8988T (cell line): Measurements from ENCODE around the gene HMCN1.

Experiments used
- DNase-seq: peaks from one replicate; pipeline ENCODE4 v3.0.0; 2011

The HMCN1 gene

DNA sequence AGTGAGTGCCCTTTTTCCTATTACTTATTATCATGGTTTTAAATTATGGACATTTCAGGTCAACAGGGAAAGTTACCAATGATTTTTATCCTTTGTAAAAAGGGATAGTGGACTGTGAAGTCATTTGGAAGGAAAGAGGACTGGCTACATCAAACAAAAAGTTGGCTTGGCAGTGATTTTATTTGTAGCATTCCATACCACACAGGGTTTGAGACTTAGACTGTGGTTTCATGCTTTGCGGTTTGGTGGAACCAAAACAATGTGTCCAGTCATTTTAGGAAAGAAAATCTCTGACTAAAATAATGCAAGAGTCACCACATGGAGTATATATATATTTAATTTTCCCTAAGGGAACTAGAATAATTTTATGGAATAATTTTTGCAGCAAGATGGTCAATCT, 239.5 kb downstream of the HMCN1 start:
- DNase-seq = no peak

DNA sequence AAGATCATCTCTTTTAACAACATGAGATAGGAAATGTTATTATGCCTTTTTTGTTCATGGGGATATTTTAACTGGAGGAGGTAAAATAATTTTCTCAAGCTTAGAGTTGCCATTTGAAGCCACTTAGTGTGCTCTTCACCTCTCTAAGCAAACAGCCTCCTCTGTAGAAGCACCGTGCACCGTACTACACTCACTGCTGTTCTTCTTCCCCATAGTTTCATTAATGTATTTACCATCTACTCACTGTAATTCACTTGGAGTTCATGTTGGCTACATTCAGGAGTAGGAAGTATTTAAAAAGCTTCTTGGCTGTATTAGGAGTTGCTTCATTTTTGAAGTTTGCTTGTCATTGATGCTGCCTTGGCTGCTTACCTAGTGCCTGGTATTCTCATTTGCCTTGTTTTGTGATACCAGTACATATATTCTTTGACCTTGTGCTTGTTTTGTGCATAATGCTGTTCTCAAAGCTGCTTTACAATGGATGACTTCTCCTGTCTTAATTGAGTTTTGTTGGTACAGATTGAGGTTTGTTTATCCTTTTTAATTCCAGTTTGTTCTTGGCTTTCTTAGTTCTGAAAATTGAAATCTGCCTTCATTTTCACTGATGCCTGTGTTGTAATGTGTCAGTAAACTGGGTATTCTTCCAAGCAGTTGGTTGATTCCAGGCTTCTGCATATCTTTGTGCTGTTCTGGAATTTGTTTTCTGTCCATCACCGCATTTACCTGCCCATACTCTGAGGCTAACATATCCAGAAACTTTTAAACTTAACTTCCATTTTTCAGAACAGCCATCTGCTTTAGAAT, 240.4 kb downstream of the HMCN1 start:
- no peak for DNase-seq

DNA sequence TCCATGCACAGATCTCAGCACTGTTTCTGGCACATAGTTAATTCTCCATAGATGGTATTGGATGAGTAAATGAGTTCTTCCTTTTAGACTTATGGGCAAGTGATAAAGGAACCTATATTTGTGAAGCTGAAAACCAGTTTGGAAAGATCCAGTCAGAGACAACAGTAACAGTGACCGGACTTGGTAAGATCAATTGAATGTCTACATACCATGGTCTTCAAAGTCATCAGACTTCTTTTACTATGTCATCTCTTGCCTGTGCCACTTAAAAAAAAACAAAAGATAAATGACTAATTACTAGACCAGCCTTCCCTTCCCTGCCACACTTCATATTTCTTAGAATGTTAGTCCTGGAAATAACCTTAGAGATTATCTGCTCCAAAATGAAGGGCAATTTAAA, 246.7 kb downstream of the HMCN1 start:
- DNase-seq = no peak

DNA sequence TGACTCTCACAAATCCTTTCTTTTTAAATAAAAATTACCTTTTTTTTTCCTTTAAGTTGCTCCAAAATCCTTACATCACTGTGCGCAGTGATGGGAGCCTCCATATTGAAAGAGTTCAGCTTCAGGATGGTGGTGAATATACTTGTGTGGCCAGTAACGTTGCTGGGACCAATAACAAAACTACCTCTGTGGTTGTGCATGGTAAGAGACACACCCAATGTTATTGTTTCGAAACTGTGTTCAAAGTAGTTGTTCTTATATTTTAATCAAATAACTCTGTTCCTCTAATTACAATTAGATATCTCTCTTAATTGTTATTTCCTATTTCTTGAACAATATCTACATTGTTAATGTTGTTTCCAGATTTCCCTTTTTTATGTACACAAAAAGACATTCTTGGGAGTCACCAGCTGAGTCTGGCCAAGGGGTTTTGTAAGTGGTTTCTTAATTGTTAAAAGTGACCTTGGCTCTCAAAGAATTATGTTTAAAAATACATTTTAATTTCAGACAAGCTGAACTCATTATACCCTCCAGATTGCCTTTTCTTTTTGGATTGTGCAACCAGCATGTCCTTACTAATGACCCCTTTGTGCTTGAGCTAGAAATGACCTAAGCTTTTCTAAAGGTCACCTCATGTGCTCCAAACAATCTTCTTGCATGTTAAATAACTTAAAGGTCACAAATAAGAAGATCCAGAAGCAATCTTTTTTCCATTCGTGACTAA, 250.1 kb downstream of the HMCN1 start:
- no peak for DNase-seq

DNA sequence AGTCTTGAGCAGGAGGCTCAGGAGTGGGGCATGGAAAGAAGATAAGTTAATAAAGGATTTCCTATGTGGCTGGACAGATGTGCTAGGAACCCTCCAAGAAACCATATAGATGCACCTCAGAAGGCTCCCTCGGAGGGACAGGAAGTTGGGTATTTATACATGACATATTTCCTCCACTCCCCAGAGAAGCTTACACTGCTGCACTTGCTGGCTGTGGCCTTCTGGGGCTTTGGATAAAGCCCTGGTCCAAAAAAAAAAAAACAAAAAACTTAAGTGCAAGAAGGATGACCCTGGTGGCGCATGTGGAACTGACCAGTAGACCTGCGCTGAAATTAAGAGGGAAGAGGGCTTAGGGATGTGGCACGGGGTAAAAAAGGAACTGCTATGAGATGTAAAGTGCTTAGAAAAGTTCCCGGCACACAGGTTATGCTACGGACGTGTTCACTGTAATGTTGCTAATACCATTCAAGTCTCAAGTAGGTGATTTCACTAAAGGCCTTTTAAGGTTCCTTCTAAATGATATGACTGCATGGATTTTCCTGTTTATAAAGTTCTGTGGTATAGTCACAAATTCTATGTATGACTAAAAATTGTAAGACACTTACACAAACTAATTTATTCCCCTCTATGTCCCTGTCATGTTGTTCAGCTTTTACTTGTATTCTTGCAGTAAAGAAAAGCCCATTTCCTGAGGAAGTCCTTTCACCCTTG, 253.6 kb downstream of the HMCN1 start:
- no peak for DNase-seq

DNA sequence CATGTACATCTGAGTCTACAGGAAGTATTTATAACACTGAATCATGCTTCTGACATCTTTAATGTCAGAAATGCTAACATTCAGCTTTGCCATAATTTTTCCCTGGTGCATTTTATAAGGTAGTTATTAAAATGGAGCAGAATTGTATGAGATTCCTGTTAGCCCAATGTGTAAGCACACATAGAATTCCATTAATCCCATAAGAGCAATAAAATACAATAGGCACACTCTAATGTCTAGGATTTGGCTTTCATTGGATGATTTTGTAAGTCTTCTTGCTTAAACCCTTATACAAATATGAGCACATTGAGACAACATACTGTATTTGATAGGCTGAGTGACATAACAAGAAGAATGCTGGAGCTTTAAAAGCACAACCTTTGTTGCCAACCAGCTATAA, 256.4 kb downstream of the HMCN1 start:
- DNase-seq = no peak

DNA sequence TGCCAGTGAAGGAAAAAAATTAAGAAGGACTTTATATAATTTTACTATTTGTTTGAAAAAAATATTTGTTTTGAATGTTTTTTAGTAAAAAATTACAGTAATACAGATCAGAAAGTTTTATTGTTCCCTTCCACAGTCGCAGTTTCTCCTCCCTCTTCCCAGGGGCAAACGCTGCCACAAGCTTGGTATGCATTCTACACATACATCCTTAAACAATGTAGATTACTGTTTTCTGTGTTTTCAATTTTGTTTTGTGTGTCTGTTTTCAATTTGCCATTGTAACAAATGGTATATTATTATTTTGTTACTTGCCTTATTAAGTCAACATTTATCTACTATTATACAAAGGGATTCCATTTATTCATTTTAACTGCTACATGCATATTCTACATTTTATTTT, 257.1 kb downstream of the HMCN1 start:
- no peak for DNase-seq

DNA sequence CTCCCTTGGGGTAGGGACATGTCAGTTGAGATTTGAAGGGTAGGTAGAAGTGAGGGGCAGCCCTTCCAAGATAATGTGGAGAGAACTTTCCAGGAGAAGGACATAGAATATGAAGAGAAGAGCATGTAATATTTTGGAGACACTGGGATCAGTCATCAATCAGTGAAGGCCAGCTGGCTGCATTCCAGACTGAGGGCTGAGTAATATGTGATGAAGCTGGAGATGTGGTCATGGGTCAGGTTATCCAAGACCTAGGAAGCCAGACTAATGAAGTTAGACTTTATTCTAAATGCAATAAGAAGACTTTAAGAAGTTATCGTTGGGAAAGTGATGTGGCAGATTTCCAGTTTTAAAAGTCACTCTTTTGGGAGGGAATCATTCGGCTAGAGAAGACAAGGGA, 262.0 kb downstream of the HMCN1 start:
- no peak for DNase-seq

DNA sequence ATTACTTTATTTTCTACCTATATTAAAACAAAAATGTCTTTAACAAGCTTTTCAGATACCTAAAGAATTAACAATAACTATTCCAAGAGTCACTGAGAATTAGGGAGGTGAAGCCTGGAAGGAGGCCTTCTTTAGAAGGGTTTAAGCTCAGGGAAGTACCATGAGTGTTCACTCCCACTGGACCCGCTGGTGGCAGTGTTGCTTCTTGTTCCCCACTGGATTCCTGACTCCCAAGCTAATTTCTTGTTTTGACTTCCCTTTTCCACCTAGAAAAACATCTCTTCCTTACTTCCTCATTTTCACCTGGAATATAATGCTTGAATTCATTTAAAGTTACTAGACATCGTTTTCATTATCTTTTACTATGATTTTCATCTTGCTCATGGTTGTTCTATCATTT, 264.2 kb downstream of the HMCN1 start:
- no peak for DNase-seq

DNA sequence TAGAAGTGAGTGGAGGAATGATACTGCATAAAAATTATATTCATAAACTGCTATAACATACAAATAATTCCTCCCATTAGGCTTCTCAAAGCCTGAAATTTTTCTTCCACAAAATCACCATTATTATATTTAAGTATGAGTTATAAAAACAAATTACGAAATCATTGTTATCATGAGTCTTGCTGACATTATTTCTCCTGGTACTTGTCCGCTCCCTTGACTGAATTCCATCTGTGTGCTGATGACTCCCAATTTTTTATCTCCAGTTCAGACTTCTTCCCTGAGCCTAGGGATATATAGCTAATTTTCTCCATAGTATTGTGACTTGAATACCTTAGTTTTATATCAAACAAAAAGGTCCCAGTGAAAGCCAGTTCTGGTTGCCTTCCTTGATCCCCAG, 268.2 kb downstream of the HMCN1 start:
- no peak for DNase-seq

DNA sequence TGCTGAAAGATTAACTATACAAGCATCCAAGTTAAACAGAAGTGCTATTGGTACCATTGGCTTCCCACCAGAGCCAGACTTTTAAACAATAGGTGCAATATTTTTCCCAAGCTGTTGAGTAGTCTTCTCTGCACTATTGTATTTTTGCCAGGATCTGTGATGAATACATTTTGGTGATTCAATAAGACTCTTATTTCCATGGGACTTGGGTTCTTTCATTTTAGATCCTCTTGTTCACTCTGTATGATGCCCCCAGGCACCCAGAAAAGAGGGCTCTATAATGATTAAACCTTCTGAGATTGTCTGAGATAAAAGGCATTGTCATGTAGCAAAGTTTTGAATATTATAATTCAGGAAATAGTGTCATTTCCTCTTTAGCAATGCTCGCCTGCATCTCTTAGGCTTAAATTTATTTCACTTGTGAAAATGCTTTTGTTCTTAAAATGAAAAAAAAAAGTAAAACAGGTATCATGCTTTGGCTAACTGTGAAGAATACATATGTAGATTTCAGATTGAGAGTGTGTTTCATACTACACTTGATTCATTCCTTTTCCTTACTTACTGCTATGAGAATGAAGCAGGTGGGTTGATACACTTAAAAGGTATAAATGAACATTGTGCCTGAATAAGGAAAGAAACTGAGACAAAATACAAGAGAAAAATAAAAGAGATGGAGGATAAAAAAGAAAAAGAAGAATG, 275.0 kb downstream of the HMCN1 start:
- no peak for DNase-seq

DNA sequence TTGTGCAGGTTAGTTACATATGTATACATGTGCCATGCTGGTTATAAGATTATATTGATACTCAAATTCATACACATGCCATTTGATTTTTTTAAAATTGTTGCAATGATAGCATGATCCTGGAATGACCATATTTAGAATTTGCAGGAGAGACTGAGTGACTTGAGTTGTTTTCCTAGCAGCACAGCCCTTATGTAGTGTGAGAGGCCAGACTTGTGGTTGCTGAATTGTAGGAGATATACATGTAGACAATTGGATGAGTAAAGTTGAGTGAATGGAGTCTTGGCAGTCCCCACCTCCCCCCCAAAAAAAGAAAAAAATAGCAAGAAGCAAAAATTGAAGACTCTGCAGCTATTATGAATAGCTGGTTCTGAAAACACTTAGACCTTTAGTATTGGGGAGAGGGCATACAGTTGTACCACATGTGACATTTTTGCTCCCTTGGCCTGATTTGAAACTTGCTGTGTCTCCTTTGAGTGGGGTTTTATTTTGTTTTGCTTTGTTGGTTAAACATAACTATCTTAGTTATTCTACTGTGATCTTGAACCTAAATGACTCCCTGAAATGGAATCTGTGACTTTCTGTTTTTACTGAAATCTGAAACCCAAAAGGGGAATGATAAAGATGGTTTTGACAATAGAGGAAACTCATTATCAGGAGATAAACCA, 280.3 kb downstream of the HMCN1 start:
- DNase-seq = no peak

DNA sequence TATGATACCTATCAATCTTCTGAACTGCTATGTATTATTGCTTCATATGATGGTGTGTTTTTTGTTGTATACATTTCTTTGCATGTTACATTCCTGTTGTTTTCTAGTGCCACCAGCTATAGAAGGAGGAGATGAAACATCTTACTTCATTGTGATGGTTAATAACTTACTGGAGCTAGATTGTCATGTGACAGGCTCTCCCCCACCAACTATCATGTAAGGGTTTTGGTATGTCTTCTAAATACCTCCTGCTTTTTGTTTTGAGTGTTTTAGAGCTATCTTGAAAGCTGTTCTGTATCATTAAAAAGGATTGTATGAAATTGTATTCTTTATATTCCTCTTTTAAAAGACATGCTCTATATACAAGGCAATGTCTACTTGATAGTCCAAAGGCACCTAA, 282.7 kb downstream of the HMCN1 start:
- DNase-seq = no peak

DNA sequence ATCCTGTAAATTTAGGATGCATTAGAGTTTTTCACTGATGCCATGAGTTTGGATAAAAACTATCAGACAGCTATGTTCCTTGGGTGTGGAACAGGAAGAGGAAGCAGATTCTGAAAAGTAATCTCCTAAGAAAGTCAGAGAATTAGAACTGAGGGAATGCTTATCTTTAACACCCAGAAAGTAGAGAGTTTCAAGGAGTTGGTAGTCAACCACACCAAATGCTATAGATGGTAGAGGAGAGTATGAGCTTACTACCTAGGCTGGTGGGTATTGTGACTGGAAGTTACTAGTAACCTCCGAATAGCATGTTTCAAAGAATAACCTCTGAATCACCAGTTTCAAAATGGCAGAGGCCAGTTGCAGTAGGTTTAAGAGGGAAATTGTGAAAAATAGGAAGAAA, 288.0 kb downstream of the HMCN1 start:
- no peak for DNase-seq

DNA sequence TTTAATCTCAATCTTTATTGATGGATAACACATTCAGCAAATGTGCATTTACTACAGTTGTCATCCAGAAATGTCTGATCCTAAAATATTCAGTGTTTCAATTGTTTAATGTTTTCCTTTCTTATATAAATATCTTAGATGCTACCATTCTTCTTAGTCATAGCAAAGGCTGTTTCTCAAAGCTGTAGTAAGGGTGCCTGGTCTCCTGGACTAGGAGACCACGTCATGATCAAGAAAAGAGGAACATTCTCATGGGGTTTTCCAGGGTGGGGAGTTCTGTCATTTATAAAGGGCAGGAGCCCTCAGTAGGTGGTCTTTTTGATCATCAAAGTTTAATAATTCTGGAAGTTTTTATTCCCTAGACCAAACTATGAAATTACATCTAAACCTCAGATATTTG, 292.8 kb downstream of the HMCN1 start:
- no peak for DNase-seq

DNA sequence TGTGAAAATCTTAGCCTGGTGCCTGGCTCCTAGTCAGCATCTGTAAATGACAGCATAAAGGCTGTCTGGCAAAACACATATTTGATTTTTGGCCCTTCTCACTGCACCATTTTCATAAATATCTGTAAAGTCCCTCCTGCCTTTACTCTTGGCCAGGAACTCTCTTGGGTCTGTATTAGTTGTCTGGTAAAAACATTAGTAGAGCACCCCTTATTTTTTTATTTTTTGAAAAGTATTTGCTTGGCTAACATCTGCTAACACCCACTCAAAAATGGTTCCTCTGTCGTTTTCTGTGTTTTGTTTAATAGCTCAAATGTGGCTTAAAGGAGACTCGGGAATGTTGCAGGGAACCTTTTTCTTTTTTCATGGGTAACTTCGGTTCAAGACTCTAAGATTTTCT, 293.4 kb downstream of the HMCN1 start:
- DNase-seq = no peak

DNA sequence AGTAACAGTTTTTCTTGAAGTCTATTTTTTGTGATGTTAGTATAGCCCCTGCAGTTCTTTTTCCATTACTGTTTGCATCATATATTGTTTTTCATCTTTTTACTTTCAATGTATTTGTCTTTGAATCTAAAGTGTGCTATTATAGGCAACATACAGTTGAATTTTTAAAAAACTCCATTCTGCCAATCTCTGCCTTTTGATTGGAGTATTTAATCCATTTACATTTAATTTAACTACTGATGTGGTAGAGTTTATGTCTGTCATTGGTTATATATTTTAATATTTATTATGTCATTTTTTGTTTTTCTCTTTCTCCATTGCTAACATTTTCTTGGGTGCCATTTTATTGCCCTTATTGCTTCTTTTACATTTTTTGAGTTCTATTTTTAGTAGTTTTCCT, 296.3 kb downstream of the HMCN1 start:
- DNase-seq = no peak

DNA sequence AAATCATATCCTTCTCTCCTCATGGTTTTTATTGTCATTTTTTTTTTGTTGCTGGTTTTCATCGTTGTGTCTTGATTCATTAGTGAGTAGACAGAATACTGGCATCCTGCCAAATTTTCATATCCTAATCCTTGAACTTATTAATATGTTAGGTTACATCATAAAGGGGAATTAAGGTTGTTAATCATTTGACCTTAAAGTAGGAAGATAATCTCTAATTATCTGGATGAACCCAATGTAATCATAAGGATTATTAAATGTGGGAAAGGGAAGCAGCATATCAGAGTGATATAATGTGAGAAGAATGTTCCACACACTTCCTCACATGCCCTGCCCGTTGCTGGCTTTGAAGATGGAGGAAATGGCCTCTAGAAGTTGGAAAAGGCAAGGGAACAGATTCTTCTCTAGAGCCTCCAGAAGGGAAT, 299.7 kb downstream of the HMCN1 start:
- no peak for DNase-seq

DNA sequence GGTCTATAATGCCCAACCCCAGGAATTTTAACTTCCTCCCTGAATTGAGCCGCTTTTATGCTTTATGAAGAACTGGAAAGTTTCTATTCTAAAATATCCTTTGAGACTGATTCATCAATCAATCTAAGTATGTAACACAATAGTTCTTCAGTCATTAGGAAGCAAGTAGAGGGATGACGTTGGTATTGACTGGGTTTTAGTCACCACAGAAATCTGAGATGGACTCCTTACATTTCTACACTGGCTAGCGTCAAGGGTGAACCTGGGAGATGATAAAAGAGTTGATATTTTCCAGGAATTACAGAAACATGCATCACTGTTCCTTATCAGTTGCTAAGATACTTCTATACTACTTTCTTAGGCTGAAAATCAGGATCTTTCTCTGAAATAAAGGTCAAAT, 308.0 kb downstream of the HMCN1 start:
- no peak for DNase-seq

DNA sequence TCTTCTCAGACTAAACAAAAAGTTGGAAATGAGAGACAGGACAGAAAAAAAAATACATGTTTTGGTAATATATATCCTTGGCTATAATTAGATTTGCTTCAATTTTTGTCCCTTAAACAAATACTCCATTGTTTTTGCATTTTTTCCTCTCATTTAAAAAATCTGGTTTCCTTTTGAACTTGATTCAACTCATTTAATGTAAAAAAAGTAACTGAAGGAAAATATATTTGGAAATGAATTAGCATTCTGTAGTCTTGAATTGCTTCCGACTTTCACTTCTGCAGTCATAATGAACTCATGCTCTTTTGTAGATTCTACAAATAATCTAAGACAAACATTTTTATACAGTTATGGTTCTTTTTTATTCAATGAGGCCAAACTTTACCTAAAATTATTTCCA, 309.1 kb downstream of the HMCN1 start:
- no peak for DNase-seq

DNA sequence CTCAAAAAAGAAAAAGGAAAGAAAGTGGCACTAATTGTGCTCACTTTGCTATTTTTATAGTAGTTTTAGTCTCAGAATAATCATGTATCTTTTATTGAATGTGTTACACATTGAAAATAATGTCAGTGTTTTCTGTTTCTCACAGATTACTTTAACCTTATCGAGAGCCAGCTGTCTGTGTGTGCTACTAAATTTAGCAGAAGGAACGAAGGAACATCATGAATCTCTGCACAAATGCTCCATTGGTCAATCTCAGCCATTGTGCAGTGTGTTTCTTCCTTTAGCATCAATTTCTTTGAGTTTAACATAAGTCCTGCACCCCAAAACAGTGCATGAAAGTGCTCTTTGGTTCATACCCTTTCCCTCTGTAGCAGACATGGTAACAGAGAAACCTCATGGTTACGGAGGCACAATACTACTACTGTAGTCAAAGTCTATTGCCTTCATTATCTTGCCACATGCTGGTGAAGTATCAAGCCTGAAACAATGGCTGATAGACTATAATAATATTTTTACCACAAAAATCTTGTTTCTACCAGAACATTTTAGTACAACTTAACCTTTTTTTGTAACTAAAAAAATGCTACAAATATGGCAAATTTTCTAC, 310.0 kb downstream of the HMCN1 start:
- no peak for DNase-seq

DNA sequence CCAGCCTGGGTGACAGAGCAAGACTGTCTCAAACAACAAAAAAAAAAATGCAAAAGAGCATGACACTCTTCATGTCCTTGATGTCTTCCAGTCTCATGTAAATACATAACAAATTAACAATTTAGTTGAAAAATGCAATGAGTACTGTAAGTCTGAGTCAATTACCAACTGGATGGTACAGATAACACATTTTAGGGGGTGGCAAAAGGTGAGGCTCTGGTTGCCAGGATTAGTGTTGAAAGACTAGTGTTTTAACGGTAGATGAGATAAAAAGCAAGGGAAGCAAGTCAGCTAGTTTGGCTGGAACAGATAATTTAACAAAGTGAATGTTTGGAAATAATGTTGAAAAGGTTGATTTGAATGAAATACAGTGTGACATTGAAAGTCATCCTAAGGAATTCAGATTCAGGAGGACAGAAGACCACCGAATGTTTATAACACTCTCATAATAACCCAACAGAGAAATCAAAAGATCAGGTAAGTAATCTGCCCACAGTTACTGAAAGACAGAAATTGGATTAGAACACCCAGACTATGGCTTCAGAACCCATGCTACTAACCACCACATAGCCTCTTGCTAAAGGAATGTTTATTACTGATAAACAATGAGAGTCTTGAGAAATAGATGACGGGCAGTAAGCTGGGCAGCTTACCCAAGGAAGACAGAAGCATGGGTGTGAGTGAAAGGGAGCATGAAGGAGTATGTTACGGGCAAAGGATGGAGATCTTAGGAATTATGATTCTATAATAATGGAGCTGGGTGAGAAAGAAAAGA, 312.4 kb downstream of the HMCN1 start:
- no peak for DNase-seq
